Sigmoid colon (tissue), 4 donors: ENCODE data around the gene SELENOF.

ENCODE experiments used
- EP300 ChIP-seq, 4 donors: sonication (generic); formaldehyde crosslinking; IDR thresholded peaks; one replicate each; pipeline ENCODE4 v1.6.1; 2017; ENCODE audit warnings: antibody characterized with exemption in 4 of 4
- POLR2A ChIP-seq, 2 donors: fragments of 450-650 bp; IDR thresholded peaks; one replicate each; pipeline ENCODE4 v1.6.1; 2016; ENCODE audit warnings: antibody characterized with exemption in 2 of 2, mild to moderate bottlenecking in 2 of 2, moderate library complexity in 2 of 2
- POLR2AphosphoS5 ChIP-seq, 4 donors: sonication (generic); formaldehyde crosslinking; IDR thresholded peaks; one replicate each; pipeline ENCODE4 v1.6.1; 2017; ENCODE audit warnings: antibody characterized with exemption in 4 of 4
- TF ChIP-seq, protein P1 (sequence below), 4 experiments: fragments of 450-650 bp in 3 of 4; fragments of 200-600 bp in 1 of 4; IDR thresholded peaks; one replicate each; pipeline ENCODE4 v1.5.1; 2016 to 2019; ENCODE audit warnings: antibody characterized with exemption in 4 of 4, mild to moderate bottlenecking in 3 of 4, moderate library complexity in 2 of 4

DNA sequence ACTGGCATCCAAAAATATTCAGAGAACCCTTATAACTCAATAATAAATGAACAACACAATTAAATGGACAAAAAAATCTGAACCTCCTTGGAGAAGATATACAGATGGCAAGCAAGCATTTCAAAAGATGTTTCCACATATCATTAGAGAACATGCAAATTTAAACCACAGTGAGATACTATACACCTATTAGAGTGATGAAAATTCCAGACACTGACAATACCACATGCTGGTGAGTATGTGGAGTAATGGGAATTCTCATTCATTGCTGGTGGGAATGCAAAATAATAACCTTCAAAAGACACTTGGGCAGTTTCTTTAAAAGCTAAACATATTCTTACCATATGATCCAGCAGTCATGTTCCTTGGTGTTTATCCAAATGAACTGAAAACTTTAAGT, 46.6 kb upstream of the SELENOF start:
- TF ChIP-seq, protein P1, sequence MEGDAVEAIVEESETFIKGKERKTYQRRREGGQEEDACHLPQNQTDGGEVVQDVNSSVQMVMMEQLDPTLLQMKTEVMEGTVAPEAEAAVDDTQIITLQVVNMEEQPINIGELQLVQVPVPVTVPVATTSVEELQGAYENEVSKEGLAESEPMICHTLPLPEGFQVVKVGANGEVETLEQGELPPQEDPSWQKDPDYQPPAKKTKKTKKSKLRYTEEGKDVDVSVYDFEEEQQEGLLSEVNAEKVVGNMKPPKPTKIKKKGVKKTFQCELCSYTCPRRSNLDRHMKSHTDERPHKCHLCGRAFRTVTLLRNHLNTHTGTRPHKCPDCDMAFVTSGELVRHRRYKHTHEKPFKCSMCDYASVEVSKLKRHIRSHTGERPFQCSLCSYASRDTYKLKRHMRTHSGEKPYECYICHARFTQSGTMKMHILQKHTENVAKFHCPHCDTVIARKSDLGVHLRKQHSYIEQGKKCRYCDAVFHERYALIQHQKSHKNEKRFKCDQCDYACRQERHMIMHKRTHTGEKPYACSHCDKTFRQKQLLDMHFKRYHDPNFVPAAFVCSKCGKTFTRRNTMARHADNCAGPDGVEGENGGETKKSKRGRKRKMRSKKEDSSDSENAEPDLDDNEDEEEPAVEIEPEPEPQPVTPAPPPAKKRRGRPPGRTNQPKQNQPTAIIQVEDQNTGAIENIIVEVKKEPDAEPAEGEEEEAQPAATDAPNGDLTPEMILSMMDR (IDR thresholded peaks at IDR 0.05), result no peak
- TF ChIP-seq POLR2A (IDR thresholded peaks at IDR 0.05), result no peak
- TF ChIP-seq EP300 (IDR thresholded peaks at IDR 0.05), result no peak
- no peak for TF ChIP-seq POLR2AphosphoS5 (IDR thresholded peaks at IDR 0.05)
